HG03039 (cell line): ENCODE measurements around the gene DIRAS2.
"Not testable (repeated sequence)": the region's sequence is repeated elsewhere in the genome, so short reads cannot be mapped to it uniquely, and the experiment has no call there.

Experiments
- ATAC-seq: cut with Tn5 transposase; IDR thresholded peaks from one replicate; pipeline ENCODE4 v1.9.1; 2021; ENCODE audit warnings: mild to moderate bottlenecking, moderate library complexity; ENCODE audit not compliant: unreplicated experiment

The DIRAS2 gene, protein sequence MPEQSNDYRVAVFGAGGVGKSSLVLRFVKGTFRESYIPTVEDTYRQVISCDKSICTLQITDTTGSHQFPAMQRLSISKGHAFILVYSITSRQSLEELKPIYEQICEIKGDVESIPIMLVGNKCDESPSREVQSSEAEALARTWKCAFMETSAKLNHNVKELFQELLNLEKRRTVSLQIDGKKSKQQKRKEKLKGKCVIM

GRCh38 chr9:90642570-90643539 is at the start of gene DIRAS2:
DIRAS2 (minus strand) TSS chr9:90642824; CDS start chr9:90613827, 28,997 bp downstream.
- ATAC-seq = no peak

DNA sequence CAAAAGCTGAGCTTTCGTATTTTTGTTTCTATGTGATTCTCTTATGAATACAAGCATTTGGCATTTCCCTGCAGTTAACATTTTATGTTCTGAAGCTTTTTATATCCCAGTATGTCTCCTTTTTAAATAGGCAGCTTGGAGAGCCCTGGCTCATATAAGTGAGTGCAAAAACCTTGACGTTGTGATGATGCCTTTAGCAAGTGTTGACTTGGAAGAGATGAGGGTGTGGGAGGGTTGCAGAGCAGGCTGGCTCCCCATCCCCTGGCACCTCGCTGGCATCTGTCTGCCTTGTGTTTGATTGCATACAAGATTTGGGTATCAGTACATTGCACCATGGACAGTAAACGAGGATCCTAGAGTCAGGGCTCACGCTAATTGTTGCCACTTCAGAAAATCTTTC is 42.1 kb upstream of the DIRAS2 start:
- no peak for ATAC-seq

- ATAC-seq = no peak
Measured at GRCh38 chr9:90684106-90684505, 41.5 kb upstream of the DIRAS2 start.

DNA sequence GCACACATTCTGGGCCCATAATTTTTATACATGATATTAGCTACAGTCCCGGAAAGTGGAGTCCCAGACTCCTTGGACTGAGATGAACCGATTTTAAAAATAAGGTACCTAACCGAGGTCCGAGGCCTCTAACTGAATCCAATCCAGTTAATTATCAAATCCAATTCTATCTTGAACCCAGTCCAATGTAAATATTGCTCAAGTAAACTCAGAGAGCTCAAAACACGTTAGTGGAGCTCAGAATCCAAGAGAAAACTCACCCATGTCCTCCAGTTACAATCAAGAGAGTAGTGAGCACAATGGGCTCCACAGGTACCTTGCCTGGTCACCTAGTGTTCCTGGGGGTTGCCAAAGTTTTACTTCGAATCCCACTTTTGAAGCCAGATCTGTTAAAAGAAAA is 37.9 kb upstream of the DIRAS2 start:
- ATAC-seq = no peak

GRCh38 chr9:90665072-90665471 is 22.4 kb upstream of the DIRAS2 start:
- no peak for ATAC-seq

GRCh38 chr9:90659650-90660364 is 17.2 kb upstream of the DIRAS2 start:
- ATAC-seq = no peak

- ATAC-seq = no peak
Measured at GRCh38 chr9:90658783-90659182, 16.2 kb upstream of the DIRAS2 start.

GRCh38 chr9:90658181-90658580 is 15.6 kb upstream of the DIRAS2 start:
- no peak for ATAC-seq

DNA sequence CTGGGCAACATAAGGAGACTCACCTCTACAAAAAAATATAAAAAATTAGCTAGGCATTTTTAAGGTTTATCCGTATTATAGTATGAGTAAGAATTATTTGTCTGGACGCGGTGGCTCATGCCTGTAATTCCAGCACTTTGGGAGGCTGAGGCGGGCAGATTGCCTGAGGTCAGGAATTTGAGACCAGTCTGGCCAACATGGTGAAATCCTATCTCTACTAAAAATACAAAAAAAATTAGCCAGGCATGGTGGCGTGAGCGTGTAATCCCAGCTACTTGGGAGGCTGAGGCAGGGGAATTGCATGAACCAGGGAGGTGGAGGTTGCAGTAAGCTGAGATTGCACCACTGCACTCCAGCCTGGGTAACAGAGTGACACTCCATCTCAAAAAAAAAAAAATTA is 14.3 kb upstream of the DIRAS2 start:
- not testable (repeated sequence) for ATAC-seq

DNA sequence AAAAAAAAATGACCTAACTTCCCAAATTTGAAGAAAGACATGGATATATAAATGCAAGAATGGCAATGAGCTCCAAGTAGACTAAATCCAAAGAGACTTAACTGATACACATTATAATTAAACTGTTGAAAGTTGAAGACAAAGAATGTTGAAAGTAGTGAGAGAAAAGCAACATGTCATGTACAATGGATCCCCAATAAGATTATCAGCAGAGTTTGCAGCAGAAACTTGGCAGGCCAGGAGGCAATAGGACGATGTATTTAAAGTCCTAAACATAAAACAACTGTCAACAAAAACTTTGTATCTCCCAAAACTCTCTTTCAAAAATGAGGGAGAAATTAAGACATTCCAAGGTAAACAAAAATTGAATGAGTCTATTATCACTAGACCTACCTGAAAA is 8.6 kb upstream of the DIRAS2 start:
- no peak for ATAC-seq

DNA sequence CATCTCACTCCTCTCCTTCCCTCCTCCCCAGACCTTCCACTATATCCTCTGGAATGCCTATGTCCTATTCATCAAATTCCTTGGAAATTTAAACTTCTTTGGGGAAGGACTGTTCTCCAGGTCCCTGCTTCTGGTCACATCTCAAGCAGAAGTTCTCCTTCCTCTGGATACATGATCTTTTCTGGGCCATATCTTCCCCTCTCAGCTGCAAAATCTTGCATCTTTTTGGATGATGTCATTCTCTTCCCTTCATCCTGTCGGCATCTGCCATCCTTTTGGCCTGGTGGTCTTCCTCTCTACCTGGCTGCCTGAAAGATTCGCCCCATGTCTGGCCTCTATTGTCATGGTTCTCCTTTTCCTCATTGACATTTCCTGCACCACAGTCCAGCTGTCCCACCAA is 5.2 kb upstream of the DIRAS2 start:
- ATAC-seq = no peak

DNA sequence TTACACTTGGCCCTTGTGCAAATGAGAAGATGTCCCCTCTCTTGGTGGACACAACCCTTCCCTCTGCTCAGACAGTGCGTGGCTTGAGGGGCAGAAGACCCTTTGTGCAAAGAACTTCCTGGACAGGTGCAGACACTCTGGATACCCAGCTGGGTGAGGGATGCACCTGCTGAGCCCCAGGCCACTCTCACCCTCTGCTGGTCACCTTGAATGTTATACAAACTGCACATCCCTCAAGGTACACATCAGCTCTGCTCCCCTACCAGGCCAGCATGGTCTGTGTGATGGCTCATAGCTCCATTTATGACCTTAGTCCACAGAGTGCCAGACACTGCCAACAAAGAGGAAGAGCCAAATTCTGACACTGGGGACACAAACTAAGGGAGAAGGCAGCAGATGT is 3.1 kb upstream of the DIRAS2 start:
- no peak for ATAC-seq

DNA sequence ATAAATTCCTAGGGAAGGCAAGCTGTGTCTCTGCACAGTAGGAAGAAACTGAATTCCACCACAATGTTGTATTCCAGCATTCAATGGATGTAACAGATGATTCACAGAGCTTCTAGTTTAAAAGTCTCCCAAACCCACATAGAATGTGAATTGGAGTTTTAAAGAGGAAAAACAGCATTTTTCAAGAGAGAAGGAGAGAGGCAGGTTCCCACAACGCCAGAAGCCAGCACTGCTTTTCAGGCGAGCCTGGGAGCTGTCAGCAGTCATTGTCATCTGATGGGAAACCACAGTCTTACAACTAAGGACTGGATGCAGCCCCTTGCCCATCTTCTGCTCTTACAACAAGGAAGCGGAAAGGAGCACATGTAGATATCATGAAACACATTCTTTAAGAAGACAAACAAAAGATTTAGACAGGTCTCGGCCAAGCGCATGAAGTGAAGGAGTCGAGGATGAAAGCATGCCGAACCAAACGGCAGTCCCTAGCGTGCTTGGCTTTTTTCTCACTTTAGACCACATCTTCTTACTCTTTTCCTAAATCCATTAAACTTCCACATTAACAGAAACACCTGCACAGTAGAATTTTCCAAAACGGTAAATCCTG is 638 bp downstream of the DIRAS2 start:
- no peak for ATAC-seq

GRCh38 chr9:90641086-90641485 is 1.5 kb downstream of the DIRAS2 start:
- no peak for ATAC-seq

GRCh38 chr9:90640361-90640760 is 2.3 kb downstream of the DIRAS2 start:
- no peak for ATAC-seq

DNA sequence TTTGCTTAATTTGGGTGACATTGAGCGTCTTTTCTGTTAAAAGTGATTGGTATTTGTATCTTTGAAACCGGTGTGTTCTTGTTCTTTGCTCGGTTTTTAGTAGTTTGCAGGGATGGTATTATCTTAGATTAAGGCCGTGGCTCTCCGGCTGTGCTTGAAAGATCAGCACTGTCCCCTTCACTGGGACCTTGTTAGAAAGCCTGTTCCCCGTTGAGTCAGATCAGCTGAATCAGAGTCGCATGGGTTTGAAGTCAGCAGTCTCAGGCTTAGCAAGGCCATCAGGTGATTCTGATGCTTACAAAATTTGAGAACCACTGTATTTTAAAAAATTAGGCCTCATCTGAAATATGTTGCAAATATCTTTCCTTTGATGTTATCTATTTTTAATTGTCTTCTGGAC is 5.0 kb downstream of the DIRAS2 start:
- no peak for ATAC-seq

DNA sequence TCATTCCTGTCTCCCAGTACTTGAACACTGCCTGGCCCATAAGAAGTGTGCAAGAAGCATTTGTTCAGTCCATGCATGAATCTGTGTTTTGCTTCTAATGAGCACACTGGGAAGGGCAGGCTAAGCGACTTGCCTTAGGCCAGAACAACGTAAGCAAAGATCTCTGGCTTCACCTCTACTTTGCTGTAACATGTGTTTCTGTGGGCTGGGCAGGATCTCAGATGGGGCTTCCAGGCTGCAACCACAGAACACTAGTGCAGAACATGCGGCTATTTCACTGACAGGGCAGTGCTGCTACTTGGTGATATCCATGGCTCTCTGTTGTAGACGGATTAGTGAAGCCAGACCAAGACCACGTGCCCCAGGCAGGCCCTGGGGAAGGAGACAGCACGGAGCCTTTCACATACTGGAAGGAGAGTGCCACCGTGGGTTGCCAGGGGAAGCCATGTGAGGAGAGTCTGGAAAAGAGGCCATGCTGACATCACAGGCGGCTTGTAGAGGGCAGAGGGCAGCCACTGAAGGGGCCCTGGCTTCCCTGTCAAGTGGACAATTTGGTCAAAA is 9.9 kb downstream of the DIRAS2 start:
- no peak for ATAC-seq

DNA sequence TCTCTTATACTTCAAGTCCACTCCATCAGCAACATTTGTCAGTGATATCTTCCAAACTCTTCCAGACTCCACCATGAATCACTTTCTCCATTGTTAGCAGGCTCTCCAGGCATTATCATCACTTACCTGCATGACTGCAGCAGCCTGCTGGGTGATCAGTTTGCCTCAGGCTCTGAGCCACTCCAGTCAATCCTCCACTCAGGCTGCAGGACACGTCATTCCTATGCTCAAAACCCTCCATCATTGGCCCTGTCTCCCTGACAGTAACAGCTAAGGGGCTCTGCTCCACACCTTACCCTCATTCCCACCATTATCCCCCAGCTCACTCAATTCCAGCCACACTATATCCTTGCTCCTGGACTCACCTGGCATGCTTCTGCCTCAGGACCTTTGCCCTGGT is 10.7 kb downstream of the DIRAS2 start:
- no peak for ATAC-seq

- ATAC-seq = no peak
Measured at GRCh38 chr9:90629991-90630390, 12.6 kb downstream of the DIRAS2 start.

DNA sequence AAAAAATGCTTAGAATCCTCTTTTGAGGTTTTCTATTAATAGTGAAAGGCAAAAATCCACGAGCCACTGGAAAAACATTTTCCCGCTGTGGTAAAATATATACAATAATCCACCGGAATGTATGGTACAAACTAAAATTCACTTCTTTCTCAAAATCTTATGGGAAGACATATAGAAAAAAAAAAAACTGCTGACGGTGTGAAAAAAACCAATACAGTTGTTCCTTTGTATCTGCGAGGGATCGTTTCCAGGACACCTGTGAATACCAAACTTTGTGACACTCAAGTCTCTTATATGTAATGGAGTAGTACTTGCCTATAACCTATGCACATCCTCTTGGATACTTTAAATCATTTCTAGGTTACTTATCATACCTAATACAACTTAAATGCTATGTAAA is 13.3 kb downstream of the DIRAS2 start:
- ATAC-seq = no peak

DNA sequence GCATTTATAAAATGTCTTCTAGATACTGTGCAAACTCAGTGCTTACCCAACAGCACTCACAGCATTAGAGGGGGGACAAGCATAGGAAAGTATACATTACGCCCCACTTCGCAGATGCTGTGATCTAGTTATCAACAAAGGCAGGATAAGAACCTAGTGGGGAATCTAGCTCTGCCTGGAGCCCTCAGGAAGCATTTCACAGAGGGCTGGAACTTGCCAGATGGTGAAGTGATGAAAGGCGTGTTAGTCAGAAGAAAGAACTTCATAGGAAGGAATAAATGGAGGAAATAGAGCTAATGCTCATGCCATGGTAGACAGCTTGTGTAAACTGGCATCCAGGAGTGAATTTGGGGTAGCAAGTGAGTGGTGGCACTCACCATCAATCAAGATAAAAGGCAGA is 25.8 kb downstream of the DIRAS2 start:
- no peak for ATAC-seq
